Right lobe of liver (tissue), 6 donors: ENCODE measurements around the gene NKX3-2. TPM values are rescaled to one million over a fixed set of nuclear protein-coding genes. Genes with fewer than 3 reads are reported as not detected.

ENCODE experiments used
- ATAC-seq, 4 donors: fragments of 200-7000 bp; cut with Tn5 transposase; one replicate each; pipeline ENCODE4 v1.9.1; 2020; ENCODE audit warnings: mild to moderate bottlenecking in 4 of 4, moderate library complexity in 4 of 4
- DNase-seq, 3 donors: peaks; one replicate each; pipeline ENCODE4 v3.0.0-alpha.2; 2020
- H3K27ac ChIP-seq, 3 donors: fragments of 200-600 bp; one replicate each; pipeline ENCODE4 v1.8.0; 2022
- H3K27me3 ChIP-seq, 2 donors: fragments of 200-600 bp; one replicate each; pipeline ENCODE4 v1.8.0; 2022
- H3K36me3 ChIP-seq, 4 donors: fragments of 200-600 bp; sonication (generic) in 1 of 4; one replicate each; pipeline versions ENCODE4 v1.5.1 to v1.8.0; 2017 to 2022; ENCODE audit warnings: control low read depth in 1 of 4
- H3K4me1 ChIP-seq, 4 donors: fragments of 200-600 bp; sonication (generic) in 1 of 4; one replicate each; pipeline versions ENCODE4 v1.5.1 to v1.8.0; 2017 to 2022; ENCODE audit warnings: control low read depth in 1 of 4
- H3K4me3 ChIP-seq, 3 donors: fragments of 200-600 bp; one replicate each; pipeline ENCODE4 v1.8.0; 2022
- H3K9me3 ChIP-seq, 4 donors: fragments of 200-600 bp; sonication (generic) in 1 of 4; one replicate each; pipeline versions ENCODE4 v1.5.1 to v1.8.0; 2017 to 2022; ENCODE audit warnings: control low read depth in 1 of 4
- POLR2A ChIP-seq: fragments of 450-650 bp; IDR thresholded peaks from one replicate; pipeline ENCODE4 v1.6.1; 2017; ENCODE audit warnings: antibody characterized with exemption, mild to moderate bottlenecking
- WGBS: methylation state at CpG from one replicate; pipeline ENCODE4 v1.1.6; 2018; ENCODE audit warnings: low coverage, low lambda C conversion rate; ENCODE audit not compliant: insufficient coverage; ENCODE audit errors: missing lambda C conversion rate; 5-methylcytosine and 5-hydroxymethylcytosine counted together
- intact Hi-C, 2 donors: fragments of 100-400 bp; cut with DNase I; formaldehyde crosslinking; loops; one replicate each; pipeline versions ENCODE4 v1.11.2 to v1.14.1; 2022
- total RNA-seq, 6 experiments: library from RNA; depleted of rRNA in 2 of 6; stranded (reverse); fragments of >200 nt in 2 of 6; fragmentation: NEBNext Ultra II Directional in 3 of 6; extraction: Animal tissue kit (Norgen Biotek cat#: 25700) in 3 of 6; gene quantifications; one replicate each; pipeline versions ENCODE4 v1.1.0 to v1.2.4, GENCODE V29; 2016 to 2023
- TF ChIP-seq, protein P1 (sequence below), 4 donors: fragments of 200-600 bp in 3 of 4; fragments of 450-650 bp in 1 of 4; IDR thresholded peaks; one replicate each; pipeline versions ENCODE4 v1.5.1 to v1.8.0; 2016 to 2022; ENCODE audit warnings: antibody characterized with exemption in 4 of 4, mild to moderate bottlenecking in 2 of 4
- donor health status: DM: no; HTN: yes; CAD: no.
- donor health status: DM: no; HTN: no; CAD: no.
- donor health status: DM: no; HTN: no; CAD: no.
- donor health status: DM: no; HTN: yes; CAD: no.
- donor health status: DM: no; HTN: yes; CAD: no.

Gene NKX3-2
- total RNA-seq, 6 experiments from 2014 or later = not detected

DNA sequence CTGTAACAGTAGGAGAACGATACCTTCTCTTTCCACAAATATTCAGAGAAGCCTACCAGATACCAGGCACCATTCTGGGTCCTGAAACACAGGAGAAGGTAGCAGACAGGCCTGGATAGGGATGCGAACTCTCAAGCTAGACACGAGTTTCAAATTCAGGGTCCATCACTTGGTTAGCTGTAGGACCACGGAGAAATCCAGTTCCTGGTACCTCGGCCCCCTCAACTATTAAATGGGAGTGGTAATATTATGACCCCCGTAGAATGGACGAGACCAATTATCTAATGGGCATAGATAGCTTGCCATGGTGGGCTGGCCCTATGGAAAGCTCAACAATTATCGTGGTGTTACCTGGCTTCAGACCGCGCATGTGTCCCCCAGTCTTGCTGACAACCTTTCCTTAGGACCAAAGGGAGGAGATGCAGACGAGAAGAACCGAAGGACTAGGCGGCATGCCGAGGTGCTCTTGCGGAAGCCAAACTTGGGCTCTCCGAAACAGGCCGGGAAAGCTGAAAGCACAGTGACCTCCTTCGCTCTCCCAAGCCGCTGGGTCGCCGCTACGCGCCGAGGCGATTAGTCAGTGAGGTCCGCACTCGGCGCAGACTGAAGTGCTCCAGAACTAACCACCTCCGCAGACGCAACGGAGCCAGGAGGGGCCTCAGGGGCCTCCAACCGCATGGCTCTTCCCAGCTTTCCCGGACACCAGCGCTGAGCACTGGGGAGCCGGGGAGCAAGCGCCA lies 19.6 kb downstream of the NKX3-2 start:
- no peaks in the 10 kb centered on the region for H3K36me3 ChIP-seq
- no peak for ATAC-seq
- no peak overlapping the region for H3K4me3 ChIP-seq
- no peak for DNase-seq
- peaks cover 0 to 32% of the 10 kb centered on the region in 2 donors for H3K27me3 ChIP-seq
- no peaks in the 10 kb centered on the region for H3K9me3 ChIP-seq
- intact Hi-C loops = no loop called here
- TF ChIP-seq, protein P1, sequence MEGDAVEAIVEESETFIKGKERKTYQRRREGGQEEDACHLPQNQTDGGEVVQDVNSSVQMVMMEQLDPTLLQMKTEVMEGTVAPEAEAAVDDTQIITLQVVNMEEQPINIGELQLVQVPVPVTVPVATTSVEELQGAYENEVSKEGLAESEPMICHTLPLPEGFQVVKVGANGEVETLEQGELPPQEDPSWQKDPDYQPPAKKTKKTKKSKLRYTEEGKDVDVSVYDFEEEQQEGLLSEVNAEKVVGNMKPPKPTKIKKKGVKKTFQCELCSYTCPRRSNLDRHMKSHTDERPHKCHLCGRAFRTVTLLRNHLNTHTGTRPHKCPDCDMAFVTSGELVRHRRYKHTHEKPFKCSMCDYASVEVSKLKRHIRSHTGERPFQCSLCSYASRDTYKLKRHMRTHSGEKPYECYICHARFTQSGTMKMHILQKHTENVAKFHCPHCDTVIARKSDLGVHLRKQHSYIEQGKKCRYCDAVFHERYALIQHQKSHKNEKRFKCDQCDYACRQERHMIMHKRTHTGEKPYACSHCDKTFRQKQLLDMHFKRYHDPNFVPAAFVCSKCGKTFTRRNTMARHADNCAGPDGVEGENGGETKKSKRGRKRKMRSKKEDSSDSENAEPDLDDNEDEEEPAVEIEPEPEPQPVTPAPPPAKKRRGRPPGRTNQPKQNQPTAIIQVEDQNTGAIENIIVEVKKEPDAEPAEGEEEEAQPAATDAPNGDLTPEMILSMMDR (IDR thresholded peaks at IDR 0.05) = no peak
- TF ChIP-seq POLR2A = no peak
- H3K4me1 ChIP-seq = peaks cover 0 to 5% (median 0%) of the 10 kb centered on the region in 4 donors
- H3K27ac ChIP-seq = no peak overlapping the region
- WGBS = 10% methylated on average over 20 of the region's 36 CpGs

DNA sequence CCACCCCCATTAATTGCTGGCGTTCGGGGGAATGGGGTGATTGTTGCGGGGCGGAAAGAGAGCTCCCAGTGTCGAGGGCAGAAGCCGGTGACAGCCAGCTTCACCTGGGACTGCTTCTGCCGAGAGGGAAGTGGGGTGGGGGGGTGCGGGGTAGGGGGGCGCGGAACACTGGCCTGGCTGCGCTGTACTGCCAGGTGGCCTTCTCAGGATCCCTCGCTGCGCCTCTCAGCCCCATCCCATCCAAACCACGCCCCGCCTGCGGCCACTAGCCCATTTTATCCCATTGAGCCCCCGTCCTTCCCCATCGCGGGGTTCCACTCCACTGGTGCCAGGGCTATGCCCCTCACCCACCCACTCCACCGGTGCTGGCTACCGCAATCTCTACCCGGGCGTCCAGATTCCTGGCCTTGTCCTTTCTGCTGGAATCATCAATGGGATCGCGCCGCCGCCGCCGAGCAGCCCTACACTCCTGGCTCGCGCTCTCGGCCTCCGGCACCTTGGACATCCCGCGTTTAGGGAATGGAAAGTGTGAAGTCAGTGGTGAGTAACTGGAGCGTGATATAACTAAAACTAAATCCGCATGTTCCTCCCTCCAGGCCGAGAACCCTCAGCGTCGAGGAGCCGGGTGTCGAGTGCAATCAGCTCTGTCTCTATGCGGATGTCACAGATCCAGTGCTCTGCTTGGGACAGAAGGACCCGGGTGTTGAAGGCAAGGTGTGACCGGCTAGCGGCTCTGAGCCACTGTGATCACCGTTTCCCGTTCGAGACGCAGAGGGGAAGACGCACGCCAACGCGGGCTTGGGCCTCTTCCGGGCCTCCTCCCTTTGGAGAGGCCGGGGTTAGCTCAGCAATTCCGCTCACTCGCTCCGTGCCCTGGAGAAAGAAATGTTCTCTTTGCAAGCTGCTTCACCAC lies 20.5 kb downstream of the NKX3-2 start:
- 14% methylated on average over 31 of the region's 59 CpGs for WGBS
- H3K4me3 ChIP-seq = no peak overlapping the region
- no peak for DNase-seq
- intact Hi-C loops = no loop called here
- no peaks in the 10 kb centered on the region for H3K4me1 ChIP-seq
- ATAC-seq = no peak
- no peak overlapping the region for H3K27ac ChIP-seq
- TF ChIP-seq, protein P1 (IDR thresholded peaks at IDR 0.05) = no peak
- no peak for TF ChIP-seq POLR2A
- no peaks in the 10 kb centered on the region for H3K9me3 ChIP-seq
- peaks cover 0 to 24% of the 10 kb centered on the region in 2 donors for H3K27me3 ChIP-seq
- H3K36me3 ChIP-seq = no peaks in the 10 kb centered on the region

DNA sequence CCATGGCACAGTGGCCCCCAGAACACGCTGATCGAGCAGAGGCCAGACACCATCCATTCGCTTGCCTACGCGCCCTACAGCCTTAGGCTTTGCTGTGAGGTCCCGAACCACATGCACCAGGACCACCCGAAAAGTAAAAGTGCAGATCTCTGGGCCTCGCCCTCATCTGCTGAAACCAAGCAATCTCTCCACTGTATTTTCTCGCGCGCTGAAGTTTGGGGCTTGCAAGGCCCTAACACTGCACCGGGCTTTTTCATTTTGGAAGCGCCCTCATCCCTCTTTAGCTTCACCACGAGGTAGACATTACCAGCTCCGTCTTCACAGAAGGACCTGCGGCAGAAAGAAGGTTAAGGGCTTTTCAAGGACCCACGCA lies 21.2 kb downstream of the NKX3-2 start:
- H3K9me3 ChIP-seq = no peaks in the 10 kb centered on the region
- no peaks in the 10 kb centered on the region for H3K36me3 ChIP-seq
- TF ChIP-seq, protein P1 (IDR thresholded peaks at IDR 0.05) = no peak
- TF ChIP-seq POLR2A = no peak
- peak in 1 of 4 donors; percentile 26 for ATAC-seq
- DNase-seq = no peak
- 3% methylated on average over 6 of the region's 17 CpGs for WGBS
- intact Hi-C loops = no loop called here
- H3K4me1 ChIP-seq = no peaks in the 10 kb centered on the region
- H3K27me3 ChIP-seq = peaks cover 0 to 18% of the 10 kb centered on the region in 2 donors
- H3K27ac ChIP-seq = no peak overlapping the region
- H3K4me3 ChIP-seq = no peak overlapping the region

DNA sequence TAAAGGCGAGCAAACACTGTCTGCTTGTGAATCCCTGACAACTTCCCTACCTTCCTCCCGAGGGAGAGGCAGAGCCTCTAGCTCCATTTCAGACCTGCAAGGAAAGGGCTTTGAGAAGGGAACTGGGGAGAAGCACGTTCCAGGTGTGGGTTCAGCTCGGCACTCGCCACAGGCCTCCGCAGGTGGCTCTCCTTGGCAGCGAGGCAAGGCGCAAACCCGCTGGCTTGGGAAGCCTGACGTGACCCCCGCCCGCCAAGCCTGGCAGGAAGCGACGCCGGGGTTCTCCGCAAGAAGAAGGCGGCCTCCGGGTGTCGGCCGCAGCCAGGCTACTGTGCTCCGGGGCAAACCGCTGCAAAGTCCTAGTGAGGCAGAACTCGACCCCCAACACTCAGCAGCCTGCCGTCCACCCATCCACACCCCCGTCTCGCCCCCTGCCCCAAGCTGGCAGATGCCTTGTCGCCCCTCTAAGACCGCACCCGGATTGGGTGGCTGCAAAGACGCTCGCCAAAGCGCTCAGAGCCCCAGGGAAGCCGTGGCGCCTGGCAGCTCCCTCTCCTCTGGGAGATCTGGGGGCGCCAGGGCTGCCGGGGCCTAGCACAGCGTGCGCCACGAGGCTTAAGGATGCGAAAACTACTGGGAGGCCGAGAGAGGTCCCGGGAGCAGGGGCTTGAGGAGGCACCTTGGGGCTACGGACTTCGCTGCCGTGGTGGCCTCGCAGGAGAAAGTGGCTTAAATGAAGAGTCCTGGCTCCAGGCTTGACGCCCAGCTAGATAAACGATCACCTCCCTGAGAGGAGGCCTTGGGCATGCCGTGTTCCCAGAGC lies 21.8 kb downstream of the NKX3-2 start:
- intact Hi-C loops = no loop called here
- ATAC-seq (peak in 2 of 4 donors; percentile 23 to 25), DNase-seq (no peak)
- Histone ChIP-seq H3K9me3 (no peaks in the 10 kb centered on the region), H3K36me3 (no peaks in the 10 kb centered on the region), H3K4me3 (no peak overlapping the region), H3K27ac (no peak overlapping the region), H3K4me1 (no peaks in the 10 kb centered on the region), H3K27me3 (peaks cover 0 to 18% of the 10 kb centered on the region in 2 donors)
- TF ChIP-seq POLR2A = no peak
- TF ChIP-seq, protein P1 (IDR thresholded peaks at IDR 0.05) = no peak
- 4% methylated on average over 10 of the region's 49 CpGs for WGBS
